ENCODE measurements around the gene PLEKHG2. TPM values are rescaled to one million over a fixed set of nuclear protein-coding genes. Genes with fewer than 3 reads are reported as not detected.
A peak's percentile ranks its signal among the peaks of the same experiment; 100 is the strongest.
"Not testable (repeated sequence)": the region's sequence is repeated elsewhere in the genome, so short reads cannot be mapped to it uniquely, and the experiment has no call there.

PLEKHG2 gene
- total RNA-seq, 1 experiment from 2014 or later, result 5.3 TPM

DNA sequence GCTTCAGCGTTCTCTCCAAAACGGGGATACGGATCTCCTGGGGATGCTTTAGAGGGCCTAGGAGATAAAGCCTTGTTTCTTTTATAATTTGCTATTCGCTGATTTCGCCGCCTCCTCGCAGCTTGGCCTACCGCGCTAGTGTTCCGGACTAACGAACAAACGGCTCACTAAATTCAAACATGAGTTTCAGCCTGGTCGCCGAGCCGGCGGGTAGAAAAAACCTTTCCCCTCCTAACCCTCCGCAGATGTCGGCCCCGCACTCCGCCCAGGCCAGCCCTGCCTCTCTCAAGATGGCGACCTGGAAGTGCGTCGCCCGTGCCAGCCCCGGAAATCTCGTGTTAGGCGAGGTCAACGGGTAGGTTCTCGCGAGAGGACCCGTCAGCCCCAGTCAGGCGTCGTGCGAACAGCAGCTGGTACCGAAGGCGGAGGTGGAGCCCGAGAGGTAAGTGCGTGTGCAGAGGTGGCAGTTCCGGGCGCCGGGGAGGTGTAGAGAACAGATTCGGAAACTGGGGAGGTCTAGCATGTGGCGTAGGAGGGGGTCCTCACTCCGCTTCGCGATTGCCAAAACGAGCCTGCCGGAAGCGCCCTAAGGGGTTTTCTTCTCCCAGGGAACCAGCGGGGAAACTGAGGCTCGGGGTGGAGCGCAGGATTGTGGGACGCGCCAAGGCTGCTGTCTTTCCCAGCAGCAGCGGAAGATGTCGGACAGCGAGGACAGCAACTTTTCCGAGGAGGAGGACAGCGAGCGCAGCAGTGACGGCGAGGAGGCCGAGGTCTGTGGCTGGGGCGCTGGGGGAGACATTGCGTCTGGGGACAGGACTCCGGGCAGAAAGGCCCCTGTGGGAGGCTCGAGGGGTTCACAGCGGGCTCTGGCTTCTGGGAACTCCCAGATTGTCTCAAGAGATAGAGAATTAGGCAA, 33.0 kb downstream of the PLEKHG2 start, which contains the start of gene SUPT5H:
SUPT5H (plus strand) TSS at position 387 of the 916 bp plus-strand sequence; CDS start at position 696, 309 bp downstream.
- peak; percentile 99 for DNase-seq (ENCODE audit: low spot score)

DNA sequence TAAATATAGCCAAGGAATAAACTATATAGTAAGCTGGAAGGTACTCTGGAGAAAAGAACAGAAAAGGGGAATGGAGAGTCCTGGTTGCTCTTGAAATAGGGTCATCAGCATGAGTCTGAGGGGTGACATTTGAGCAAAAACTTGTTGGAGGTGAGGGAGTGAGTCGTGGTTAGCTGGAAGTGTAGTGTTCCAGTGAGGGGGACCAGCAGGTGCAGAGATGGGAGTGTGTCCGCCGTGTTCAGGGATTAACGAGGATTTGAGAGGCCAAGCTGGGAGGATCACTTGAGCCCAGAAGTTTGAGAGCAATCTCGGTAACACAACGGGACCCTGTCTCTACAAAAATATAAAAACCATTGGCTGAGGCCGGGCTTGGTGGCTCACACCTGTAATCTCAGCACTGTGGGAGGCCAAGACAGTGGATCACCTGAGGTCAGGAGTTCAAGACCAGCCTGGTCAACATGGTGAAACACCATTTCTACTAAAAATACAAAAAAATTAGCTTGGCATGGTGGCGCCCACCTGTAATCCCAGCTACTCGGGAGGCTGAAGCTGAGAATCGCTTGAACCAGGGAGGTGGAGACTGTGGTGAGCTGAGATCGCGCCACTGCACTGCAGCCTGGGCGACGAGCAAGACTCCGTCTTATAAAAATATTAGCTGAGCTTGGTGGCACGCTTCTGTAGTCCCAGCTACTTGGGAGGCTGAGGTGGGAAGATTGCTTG, 34.1 kb downstream of the PLEKHG2 start:
- no peak for DNase-seq (ENCODE audit: low spot score)

DNA sequence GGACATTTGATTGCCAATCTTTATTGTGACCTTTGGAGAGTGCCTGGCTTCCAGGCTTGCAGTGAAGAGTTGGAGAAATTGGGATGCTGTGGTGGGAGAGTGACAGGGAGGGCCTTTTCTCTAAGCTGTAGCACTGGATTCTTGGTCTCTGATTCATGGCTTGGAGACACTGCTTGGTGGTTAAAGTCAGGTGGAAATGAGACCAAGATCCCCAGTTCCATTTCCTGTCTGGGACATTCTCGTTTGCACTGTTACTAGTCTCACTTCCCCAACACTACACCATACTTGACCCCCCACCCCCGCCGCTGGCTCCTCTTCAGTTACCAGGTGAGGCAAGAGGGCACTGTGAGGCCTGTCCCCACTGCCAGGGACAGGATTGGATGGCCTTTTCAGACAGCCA, 35.8 kb downstream of the PLEKHG2 start:
- no peak for DNase-seq (ENCODE audit: low spot score)

DNA sequence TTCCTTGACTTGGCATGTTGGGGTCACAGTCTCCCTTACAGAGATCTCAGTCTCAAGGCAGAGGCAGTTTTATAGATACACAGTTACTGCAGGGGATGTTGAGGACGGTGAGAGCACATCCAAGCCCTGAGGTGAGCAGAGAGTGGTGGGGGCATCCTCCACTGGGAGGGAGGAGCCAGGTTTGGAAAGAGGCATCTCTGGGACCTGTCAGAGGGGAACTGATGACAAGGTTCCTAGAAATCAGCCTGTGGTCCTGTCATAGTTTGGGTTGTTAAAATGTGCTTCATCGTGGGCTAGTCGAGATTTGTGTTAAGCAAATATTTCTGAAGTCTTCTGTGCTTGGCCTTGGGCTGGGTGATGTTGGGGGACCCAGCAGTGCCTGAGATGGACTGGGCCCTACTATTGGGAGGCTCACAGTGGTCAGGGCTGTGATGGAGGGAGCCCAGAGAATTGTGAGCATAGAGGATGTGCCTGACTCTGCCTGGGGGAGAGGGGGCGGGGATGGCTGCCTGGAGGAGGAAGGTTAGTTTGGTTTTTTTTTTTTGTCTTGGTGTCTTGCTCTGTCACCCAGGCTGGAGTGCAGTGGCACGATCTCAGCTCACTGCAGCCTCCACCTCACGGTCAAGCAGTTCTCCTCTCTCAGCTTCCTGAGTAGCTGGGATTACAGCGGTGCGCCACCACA, 36.8 kb downstream of the PLEKHG2 start:
- no peak for DNase-seq (ENCODE audit: low spot score)

DNA sequence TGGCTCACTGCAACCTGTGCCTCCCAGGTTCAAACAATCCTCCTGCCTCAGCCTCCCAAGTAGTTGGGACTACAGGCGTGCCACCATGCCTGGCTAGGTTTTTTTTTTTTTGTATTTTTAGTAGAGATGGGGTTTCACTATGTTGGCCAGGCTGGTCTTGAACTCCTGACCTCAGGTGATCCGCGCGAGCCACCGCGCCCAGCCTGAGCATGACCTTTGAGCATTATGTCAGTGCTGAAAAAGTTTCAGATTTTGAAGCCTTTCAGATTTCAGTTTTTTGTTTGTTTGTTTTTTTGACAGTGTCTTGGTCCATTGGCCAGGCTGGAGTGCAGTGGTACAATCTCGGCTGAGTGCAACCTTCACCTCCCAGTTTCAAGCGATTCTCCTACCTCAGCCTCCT, 38.8 kb downstream of the PLEKHG2 start:
- not testable (repeated sequence) for DNase-seq (ENCODE audit: low spot score)

DNA sequence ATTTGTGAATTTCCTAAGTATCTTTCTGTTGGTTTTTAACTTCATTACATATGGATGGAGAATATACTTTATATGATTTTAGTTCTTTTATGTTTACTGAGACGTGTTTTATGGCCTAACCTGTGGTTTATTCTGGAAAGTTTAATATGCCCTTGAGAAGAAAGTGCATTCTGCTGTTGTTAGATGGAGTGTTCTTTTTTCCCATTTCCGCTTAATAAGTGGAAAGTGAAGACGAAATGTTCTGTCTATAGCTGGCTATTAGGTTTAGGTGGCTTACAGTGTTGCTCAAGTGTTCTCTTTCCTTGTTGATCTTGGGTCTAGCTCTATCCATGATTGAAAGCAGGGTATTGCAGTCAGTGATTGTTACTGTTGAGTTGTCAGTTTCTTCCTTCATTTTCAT, 50.9 kb downstream of the PLEKHG2 start:
- no peak for DNase-seq (ENCODE audit: low spot score)

DNA sequence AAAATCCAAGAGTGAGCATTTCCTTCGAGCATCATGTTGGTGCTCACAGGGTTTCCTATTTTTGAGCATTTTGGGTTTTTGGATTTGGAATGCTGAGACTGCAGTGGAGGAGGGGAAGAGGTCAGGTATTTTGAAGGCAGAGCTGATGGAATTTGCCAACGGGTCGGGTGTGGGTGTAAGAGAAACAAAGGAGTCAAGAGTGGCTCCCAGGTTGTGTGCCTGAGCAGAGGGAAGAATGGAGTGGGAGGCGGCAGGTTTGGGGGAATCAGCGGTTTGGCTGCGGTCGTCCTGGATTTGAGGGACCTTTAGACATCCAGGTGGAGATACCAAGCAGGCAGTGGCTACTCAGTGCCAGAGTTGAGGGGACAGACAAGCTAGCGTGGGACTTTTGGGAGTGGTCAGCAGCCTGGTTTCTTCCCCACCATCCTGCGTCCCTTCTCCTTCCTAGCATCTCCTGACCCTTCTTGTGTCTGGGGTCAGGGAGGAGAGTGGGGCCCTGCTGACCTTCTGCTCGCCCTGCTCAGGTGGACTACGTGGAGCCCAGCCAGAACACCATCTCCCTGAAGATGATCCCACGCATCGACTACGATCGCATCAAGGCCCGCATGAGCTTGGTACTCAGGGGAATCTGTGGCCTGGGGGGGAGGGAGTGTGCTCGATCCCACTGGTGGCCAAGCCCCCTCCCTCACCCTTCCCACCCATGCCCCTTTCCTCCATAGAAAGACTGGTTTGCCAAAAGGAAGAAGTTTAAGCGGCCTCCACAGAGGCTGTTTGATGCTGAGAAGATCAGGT, 53.7 kb downstream of the PLEKHG2 start:
- no peak for DNase-seq (ENCODE audit: low spot score)

DNA sequence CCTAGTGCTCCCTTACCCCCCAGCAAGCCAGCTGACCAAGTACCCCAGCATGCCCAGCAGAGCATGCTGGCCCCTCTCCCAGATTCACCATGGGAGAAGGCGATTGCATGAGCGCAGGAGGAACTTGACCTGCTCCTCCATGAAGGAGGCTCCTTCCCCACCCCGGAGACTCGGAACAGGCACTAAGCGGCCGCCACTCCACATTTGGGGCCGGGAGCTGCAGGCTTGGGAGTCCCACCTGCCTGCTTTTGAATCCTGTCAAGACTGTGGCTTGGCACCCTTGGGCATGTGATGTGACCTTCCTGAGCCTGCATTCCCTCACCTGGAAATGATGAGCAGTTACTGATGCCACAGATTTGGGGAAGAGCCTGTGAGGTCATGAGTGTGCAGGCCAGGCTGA, 55.5 kb downstream of the PLEKHG2 start:
- DNase-seq (ENCODE audit: low spot score), result no peak

DNA sequence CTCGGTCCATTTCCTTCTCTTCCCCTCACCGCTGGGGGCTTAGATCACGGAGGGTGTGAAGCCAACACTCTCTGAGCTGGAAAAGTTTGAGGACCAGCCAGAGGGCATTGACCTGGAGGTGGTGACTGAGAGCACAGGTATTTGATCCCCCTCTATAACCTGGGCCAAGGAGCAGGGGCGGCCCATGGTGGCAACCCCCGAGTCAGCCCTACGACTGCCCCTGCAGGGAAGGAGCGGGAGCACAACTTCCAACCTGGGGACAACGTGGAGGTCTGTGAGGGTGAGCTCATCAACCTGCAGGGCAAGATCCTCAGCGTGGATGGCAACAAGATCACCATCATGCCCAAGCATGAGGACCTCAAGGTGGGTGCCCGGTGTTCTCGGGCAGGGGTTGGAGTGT, 56.6 kb downstream of the PLEKHG2 start:
- no peak for DNase-seq (ENCODE audit: low spot score)

DNA sequence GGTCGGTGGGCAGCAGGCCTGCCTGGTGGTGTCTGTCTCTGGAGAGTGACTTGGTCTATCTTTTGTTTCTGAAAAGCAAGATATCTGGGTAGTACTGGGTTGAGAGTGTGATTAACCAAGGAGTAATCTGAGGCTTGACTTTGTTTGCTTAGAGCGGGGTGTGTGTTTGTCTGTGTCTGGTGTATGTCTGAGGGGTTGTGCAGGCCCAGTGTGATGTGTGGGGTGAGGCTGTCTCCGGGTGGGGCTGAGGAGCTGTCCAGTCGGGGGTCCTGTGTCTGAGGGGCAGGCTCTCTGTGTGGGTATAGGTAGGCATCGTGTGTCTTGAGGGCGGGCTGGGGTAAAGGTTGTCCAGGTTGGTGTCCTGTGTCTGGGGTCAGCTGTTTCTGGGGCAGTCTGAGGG, 57.1 kb downstream of the PLEKHG2 start:
- DNase-seq (ENCODE audit: low spot score), result no peak

DNA sequence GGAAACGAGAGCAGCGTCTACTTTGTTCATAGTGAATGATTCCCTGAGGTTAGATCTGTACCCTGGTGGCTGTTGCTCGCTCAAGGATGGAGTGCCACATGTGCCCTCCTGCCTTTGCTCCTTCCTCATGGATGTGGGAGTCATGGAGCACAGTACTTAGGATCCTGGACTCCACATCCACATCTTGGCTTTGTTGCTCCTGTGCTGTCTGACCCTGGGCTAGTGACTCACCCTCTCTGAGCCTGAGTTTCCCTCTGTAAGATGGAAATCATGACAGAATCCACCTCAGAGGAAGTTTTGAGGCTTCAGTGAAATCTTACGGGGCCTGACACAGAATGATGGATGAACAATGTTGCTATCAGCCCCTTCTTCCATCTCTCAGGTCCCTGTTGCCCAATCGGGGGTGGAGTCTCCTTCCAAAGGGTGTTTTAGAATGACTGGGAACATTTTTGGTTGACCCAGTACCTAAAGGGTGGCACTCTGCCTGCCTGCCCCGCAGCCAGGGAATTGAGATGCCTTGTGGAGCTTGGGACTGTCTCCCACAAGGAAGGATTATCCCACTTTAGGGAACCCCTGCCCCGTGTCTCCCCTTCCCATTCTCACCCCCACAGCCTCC, 58.4 kb downstream of the PLEKHG2 start:
- no peak for DNase-seq (ENCODE audit: low spot score)

DNA sequence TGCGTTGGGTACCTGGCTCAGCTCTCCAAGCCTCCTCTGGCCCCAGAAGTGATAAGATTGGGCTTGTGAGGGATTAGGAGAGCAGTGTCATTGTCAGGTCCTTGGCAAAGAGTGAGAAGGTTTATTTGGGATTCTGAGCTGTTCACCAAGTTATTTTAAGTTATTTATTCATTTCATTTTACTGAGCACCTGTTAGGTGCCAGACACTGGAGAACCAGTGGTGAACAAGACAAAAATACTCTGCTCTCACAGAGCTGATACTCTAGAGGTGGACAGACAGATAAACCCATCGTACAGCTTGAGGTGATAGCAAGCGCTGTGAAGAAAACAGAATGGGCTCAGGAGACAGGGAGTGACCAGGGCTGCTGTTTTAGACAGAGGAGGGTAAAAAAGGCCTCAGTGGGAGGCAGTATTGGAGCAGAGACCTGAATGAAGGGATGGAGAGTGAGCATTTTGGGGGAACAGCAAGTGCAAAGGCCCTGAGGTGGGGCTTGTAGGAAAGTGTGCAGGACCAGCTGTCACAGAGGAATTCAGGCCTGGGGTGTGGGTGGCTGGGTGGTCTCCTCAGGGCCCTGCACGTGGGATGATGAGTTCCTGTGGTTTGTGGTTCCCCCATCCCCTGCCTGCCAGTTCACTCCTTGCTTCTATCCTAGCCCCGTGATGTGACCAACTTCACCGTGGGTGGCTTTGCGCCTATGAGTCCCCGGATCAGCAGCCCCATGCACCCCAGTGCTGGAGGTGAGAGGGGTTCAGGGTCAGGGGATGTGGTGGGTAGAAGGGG, 59.5 kb downstream of the PLEKHG2 start:
- no peak for DNase-seq (ENCODE audit: low spot score)

DNA sequence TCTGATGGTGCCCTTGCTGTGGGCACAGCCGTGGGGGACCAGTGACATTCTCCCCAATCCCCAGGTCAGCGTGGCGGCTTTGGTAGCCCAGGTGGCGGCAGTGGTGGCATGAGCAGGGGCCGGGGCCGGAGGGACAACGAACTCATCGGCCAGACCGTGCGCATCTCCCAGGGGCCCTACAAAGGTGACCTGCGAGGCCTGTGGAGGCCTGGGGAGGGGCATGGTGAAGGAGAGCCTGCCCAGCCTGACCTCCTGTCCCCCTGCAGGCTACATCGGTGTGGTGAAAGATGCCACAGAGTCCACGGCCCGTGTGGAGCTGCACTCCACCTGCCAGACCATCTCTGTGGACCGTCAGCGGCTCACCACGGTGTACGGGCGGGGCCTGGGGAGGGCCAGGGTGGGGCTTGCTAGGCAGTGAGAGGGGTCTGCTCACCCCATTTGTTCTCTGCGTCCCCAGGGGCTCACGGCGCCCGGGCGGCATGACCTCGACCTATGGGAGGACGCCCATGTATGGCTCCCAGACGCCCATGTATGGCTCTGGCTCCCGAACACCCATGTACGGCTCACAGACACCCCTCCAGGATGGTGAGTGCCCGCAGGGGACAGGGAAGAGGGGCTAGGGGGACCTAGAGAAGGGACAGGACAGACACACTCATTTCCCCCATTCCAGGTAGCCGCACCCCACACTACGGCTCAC, 60.4 kb downstream of the PLEKHG2 start:
- DNase-seq (ENCODE audit: low spot score), result no peak

DNA sequence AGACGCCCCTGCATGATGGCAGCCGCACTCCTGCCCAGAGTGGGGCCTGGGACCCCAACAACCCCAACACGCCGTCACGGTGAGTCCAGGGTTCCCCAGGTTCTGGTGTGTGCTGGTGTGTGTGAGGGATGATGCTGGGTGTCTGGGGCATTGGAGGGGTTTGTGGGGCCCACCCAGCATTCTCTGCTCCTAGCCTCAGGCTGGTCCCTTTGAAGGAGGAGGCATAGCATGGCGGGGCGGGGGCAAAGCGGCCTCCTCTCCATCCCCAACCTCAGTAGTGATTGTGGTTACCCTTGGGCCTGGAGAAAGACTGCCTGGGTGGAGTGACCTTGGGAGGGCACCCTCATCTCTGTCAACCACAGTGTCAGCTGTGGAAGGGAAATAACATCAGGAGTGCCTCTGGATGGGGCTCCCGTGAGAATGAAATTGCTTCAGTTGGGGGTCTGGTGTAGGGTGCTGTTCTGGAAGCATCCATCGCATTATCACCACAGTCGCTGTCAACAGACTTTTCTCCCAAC, 61.0 kb downstream of the PLEKHG2 start:
- DNase-seq (ENCODE audit: low spot score), result no peak

DNA sequence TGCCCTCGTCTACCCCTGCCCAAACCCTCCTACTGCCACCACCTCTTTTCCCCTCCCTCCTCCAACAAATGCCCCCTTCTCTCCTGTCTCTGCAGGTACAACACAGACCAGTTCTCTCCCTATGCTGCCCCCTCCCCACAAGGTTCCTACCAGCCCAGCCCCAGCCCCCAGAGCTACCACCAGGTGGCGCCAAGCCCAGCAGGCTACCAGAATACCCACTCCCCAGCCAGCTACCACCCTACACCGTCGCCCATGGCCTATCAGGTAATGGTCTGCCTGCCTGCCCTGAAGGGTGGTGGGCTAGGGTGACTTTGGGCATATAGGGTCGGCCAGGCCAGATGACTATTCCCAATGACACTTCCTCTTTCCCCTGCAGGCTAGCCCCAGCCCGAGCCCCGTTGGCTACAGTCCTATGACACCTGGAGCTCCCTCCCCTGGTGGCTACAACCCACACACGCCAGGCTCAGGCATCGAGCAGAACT, 61.7 kb downstream of the PLEKHG2 start:
- DNase-seq (ENCODE audit: low spot score), result no peak

DNA sequence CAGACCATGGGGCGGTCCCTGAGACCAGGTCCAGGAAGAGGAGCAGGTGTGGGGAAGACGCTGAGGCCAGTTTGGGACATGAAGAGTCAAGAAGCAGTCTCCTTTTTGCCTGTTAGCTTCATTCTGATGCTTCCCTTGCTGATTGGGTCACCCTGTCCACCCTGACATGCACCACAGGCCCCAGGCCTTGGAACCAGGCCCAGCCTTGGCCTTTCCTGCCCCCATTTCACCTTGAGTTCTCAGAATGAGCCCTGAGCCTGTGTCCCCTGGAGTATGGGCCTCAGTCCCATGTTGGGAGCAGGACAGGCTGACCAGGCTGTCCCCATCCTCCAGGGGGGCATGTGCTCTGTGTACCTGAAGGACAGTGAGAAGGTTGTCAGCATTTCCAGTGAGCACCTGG, 63.3 kb downstream of the PLEKHG2 start:
- no peak for DNase-seq (ENCODE audit: low spot score)

Data from H4 (cell line).